HepG2 (cell line): Measurements from ENCODE around the gene TJP1. TPM values are rescaled to one million over a fixed set of nuclear protein-coding genes. Genes with fewer than 3 reads are reported as not detected.

ENCODE experiments used
- ATAC-seq: fragments of 200-7000 bp; cut with Tn5 transposase; 3 replicates; pipeline ENCODE4 v1.9.1; 2020; ENCODE audit warnings: mild to moderate bottlenecking, moderate library complexity
- BruUV-seq: library from RNA; stranded (reverse); fragments of 400-500 nt; replicated peaks from 2 replicates; lab custom pipeline; 2021; lab: Mats Ljungman, UMichigan
- CTCF ChIA-PET: fragments of 300-600 bp; formaldehyde crosslinking; extraction: SDS; loops from one replicate; lab custom pipeline; 2021; ENCODE audit warnings: low total read pairs, inconsistent platforms, low intra/inter-chr PET ratio; lab: Yijun Ruan, JAX
- POLR2A ChIA-PET: fragments of 350-600 bp; sonication (Branson Sonifier 250); formaldehyde crosslinking; loops from one replicate; lab custom pipeline; 2020; ENCODE audit warnings: antibody characterized with exemption, inconsistent platforms; lab: Yijun Ruan, JAX
- DNase-seq: peaks from one replicate; pipeline ENCODE4 v3.0.0-alpha.2; 2015; ENCODE audit warnings: low spot score
- FAIRE-seq: peaks from 3 replicates; lab custom pipeline; 2011; peaks lifted over from hg19 to GRCh38; lab: Jason Lieb, UNC
- H2AFZ ChIP-seq: one replicate; pipeline ENCODE4 v1.6.1; 2011; ENCODE audit warnings: low read length, inconsistent platforms
- H3K27ac ChIP-seq: fragments of 300-600 bp; 3 replicates; pipeline ENCODE4 v1.8.0; 2011; ENCODE audit warnings: mixed run types, mild to moderate bottlenecking, mixed read lengths, low read length, inconsistent platforms; ENCODE audit not compliant: insufficient read depth; ENCODE audit errors: extremely low read length
- H3K27me3 ChIP-seq, 2 experiments: fragments of 200-600 bp in 1 of 2; 2 replicates in 1 of 2; 3 replicates in 1 of 2; pipeline versions ENCODE4 v1.6.0 to v1.8.0; 2011; ENCODE audit warnings: low read length in 2 of 2, mild to moderate bottlenecking in 2 of 2, moderate library complexity in 2 of 2, inconsistent platforms in 1 of 2; ENCODE audit not compliant: insufficient read depth in 2 of 2, control insufficient read depth in 1 of 2
- H3K36me3 ChIP-seq, 2 experiments: fragments of 200-600 bp in 1 of 2; replicated peaks in 1 of 2; 2 replicates in 1 of 2; 3 replicates in 1 of 2; pipeline versions ENCODE4 v1.5.1 to v1.8.0; 2011; ENCODE audit warnings: low read length in 2 of 2, inconsistent platforms in 1 of 2; ENCODE audit not compliant: insufficient read depth in 2 of 2, control insufficient read depth in 1 of 2
- H3K4me1 ChIP-seq: 2 replicates; pipeline ENCODE4 v1.5.1; 2012; ENCODE audit warnings: low read length, inconsistent platforms; ENCODE audit not compliant: insufficient read depth
- H3K4me2 ChIP-seq: 2 replicates; pipeline ENCODE4 v1.6.0; 2011; ENCODE audit warnings: low read depth, low read length, inconsistent platforms
- H3K4me3 ChIP-seq, 3 experiments: fragments of 200-600 bp in 1 of 3; sonication (generic), shearing (Covaris generic) in 1 of 3; replicated peaks in 1 of 3; 2 replicates each; pipeline ENCODE4 v1.5.1; 2011 to 2016; ENCODE audit warnings: low read length in 3 of 3, inconsistent platforms in 2 of 3, low read depth in 2 of 3, mild to moderate bottlenecking in 2 of 3, control low read depth in 1 of 3, mixed read lengths in 1 of 3; ENCODE audit not compliant: insufficient read depth in 1 of 3
- H3K79me2 ChIP-seq: one replicate; pipeline ENCODE4 v1.6.1; 2011; ENCODE audit warnings: low read length, inconsistent platforms; ENCODE audit not compliant: insufficient read depth
- H3K9ac ChIP-seq: 2 replicates; pipeline ENCODE4 v1.6.0; 2011; ENCODE audit warnings: mild to moderate bottlenecking, low read depth, low read length, inconsistent platforms; ENCODE audit not compliant: insufficient read depth
- H3K9me3 ChIP-seq: 2 replicates; pipeline ENCODE4 v1.5.1; 2012; ENCODE audit warnings: mild to moderate bottlenecking, low read length
- H4K20me1 ChIP-seq: 2 replicates; pipeline ENCODE4 v1.6.0; 2011; ENCODE audit warnings: inconsistent platforms, mild to moderate bottlenecking, low read length, moderate library complexity; ENCODE audit not compliant: insufficient read depth
- AHR ChIP-seq: IDR thresholded peaks from 2 replicates; pipeline ENCODE4 v1.6.1; 2018; ENCODE audit warnings: missing genetic modification reagents, missing compliant biosample characterization
- CREM ChIP-seq, 2 experiments: sonication (generic) in 1 of 2; formaldehyde crosslinking in 1 of 2; IDR thresholded peaks; 2 replicates each; pipeline versions ENCODE4 v1.4.0 to v1.6.1; 2016 to 2020; ENCODE audit warnings: antibody characterized with exemption in 1 of 2, mild to moderate bottlenecking in 1 of 2, missing genetic modification reagents in 1 of 2
- DNMT1 ChIP-seq: sonication (generic); formaldehyde crosslinking; IDR thresholded peaks from 2 replicates; pipeline ENCODE4 v1.5.1; 2020; ENCODE audit warnings: mild to moderate bottlenecking, missing genetic modification reagents
- HMG20B ChIP-seq: conservative IDR thresholded peaks from 2 replicates; pipeline ENCODE4 v1.6.1; 2016; ENCODE audit warnings: missing genetic modification reagents, missing compliant biosample characterization
- MXD1 ChIP-seq: sonication (generic); formaldehyde crosslinking; IDR thresholded peaks from 2 replicates; pipeline ENCODE4 v1.4.0; 2020; ENCODE audit warnings: mild to moderate bottlenecking, missing genetic modification reagents
- PBX3 ChIP-seq: sonication (generic); formaldehyde crosslinking; IDR thresholded peaks from 2 replicates; pipeline ENCODE4 v1.8.1; 2023; ENCODE audit warnings: missing genetic modification reagents, inconsistent platforms, borderline replicate concordance
- SP140L ChIP-seq: sonication (generic); formaldehyde crosslinking; IDR thresholded peaks from 2 replicates; pipeline ENCODE4 v1.4.0; 2020; ENCODE audit warnings: missing genetic modification reagents, borderline replicate concordance
- THRA ChIP-seq: sonication (generic); formaldehyde crosslinking; IDR thresholded peaks from 2 replicates; pipeline ENCODE4 v1.4.0; 2020; ENCODE audit warnings: missing genetic modification reagents, borderline replicate concordance
- ZBTB26 ChIP-seq: IDR thresholded peaks from 2 replicates; pipeline ENCODE4 v1.6.1; 2016; ENCODE audit warnings: missing compliant biosample characterization, missing genetic modification reagents, borderline replicate concordance
- ZNF687 ChIP-seq: sonication (generic); formaldehyde crosslinking; IDR thresholded peaks from 2 replicates; pipeline ENCODE4 v1.5.1; 2020; ENCODE audit warnings: mild to moderate bottlenecking, missing genetic modification reagents, moderate library complexity
- ZNF839 ChIP-seq: sonication (generic); formaldehyde crosslinking; IDR thresholded peaks from 2 replicates; pipeline ENCODE4 v1.4.0; 2020; ENCODE audit warnings: missing genetic modification reagents, mild to moderate bottlenecking, borderline replicate concordance
- WGBS: methylation state at CpG from one replicate; pipeline ENCODE4 v1.1.6; 2017; ENCODE audit warnings: low lambda C conversion rate; 5-methylcytosine and 5-hydroxymethylcytosine counted together
- in situ Hi-C: cut with HindIII; loops from 2 replicates; pipeline ENCODE4 v1.10.0; 2017; ENCODE audit warnings: low pct_unique_long_range_greater_than_20kb; ENCODE audit not compliant: extremely low pct_ligation_motif_present
- intact Hi-C: fragments of 100-400 bp; cut with micrococcal nuclease; formaldehyde crosslinking; loops from one replicate; pipeline ENCODE4 v1.10.0; 2022; ENCODE audit not compliant: unreplicated experiment
- polyA plus RNA-seq, 8 experiments: library from polyadenylated mRNA; depleted of rRNA in 3 of 8; stranded (reverse) in 7 of 8; unstranded in 1 of 8; fragments of >200 nt; fragmentation: Illumina TruSeq in 4 of 8; extraction: Trizol in 4 of 8; gene quantifications; 2 replicates each; pipeline versions ENCODE4 v1.2.1 to v1.2.3, GENCODE V29; 2011 to 2016; ENCODE audit warnings: low read depth in 4 of 8, missing spikeins in 1 of 8, mixed read lengths in 1 of 8; ENCODE audit not compliant: insufficient read depth in 1 of 8
- total RNA-seq, 5 experiments: library from RNA; depleted of rRNA; stranded (reverse); fragments of >200 nt; fragmentation: Illumina TruSeq; extraction: Trizol; gene quantifications; 2 replicates each; pipeline ENCODE4 v1.2.3, GENCODE V29; 2016; ENCODE audit warnings: low read depth in 1 of 5

Gene TJP1
- total and polyA plus RNA-seq, 2 of the 13 experiments (the other 11 are each of a cell fraction or from before 2014, with no cell fraction given): 25.9 to 27.1 TPM

- 3% methylated on average over 1 of the region's 1 CpG for WGBS
- Histone ChIP-seq H3K4me2 (no peak overlapping the region), H2AFZ (no peak overlapping the region), H3K9ac (no peak overlapping the region), H3K4me1 (peaks cover 1% of the 10 kb centered on the region; the same call in 1 of the 2 replicates), H3K27me3 (no peaks in the 10 kb centered on the region), H3K79me2 (no peaks in the 10 kb centered on the region), H3K9me3 (no peaks in the 10 kb centered on the region), H3K36me3 (no peaks in the 10 kb centered on the region), H3K27ac (no peak overlapping the region), H4K20me1 (no peaks in the 10 kb centered on the region), H3K4me3 (no peak overlapping the region)
- intact Hi-C loops (no loop called here), in situ Hi-C loops (no loop called here)
- ChIA-PET POLR2A (no interaction called here), CTCF (no interaction called here)
- BruUV-seq: no TSS peak
- ATAC-seq (no peak), DNase-seq (no peak), FAIRE-seq (no peak)
- TF ChIP-seq AHR (CRISPR knock-in tag): no peak
- TF ChIP-seq DNMT1 (CRISPR knock-in tag): no peak
- TF ChIP-seq ZNF839 (CRISPR knock-in tag): no peak
- TF ChIP-seq HMG20B (CRISPR knock-in tag): no peak
- TF ChIP-seq ZBTB26: no peak
- TF ChIP-seq CREM (IDR thresholded peaks at IDR 0.05): no peak
- TF ChIP-seq CREM (CRISPR knock-in tag; IDR thresholded peaks at IDR 0.05): no peak
- TF ChIP-seq SP140L (CRISPR knock-in tag): no peak
- no peak for TF ChIP-seq THRA
- TF ChIP-seq ZNF687 (CRISPR knock-in tag): no peak
- TF ChIP-seq PBX3 (CRISPR knock-in tag): no peak
- TF ChIP-seq MXD1 (CRISPR knock-in tag): no peak
Observed at GRCh38 chr15:29849218-29849617, 26.9 kb upstream of the TJP1 start.
